Naive thymus-derived CD4-positive, alpha-beta T cell (primary cell): ENCODE measurements around the gene DHX8. TPM values are rescaled to one million over a fixed set of nuclear protein-coding genes. Genes with fewer than 3 reads are reported as not detected.
"Not testable (repeated sequence)": the region's sequence is repeated elsewhere in the genome, so short reads cannot be mapped to it uniquely, and the experiment has no call there.

Source experiments
- ATAC-seq: fragments of 150-1000 bp; cut with Tn5 transposase; 2 replicates; pipeline ENCODE4 v1.10.0; 2021; ENCODE audit warnings: mild to moderate bottlenecking, moderate library complexity
- CTCF ChIA-PET: fragments of 350-600 bp; sonication (Branson Sonifier 250); formaldehyde crosslinking; loops from one replicate; lab custom pipeline; 2021; ENCODE audit warnings: antibody characterized with exemption; lab: Charles Lee
- POLR2A ChIA-PET: fragments of 350-600 bp; sonication (Branson Sonifier 250); formaldehyde crosslinking; loops from one replicate; lab custom pipeline; 2021; ENCODE audit warnings: antibody characterized with exemption, inconsistent platforms; lab: Charles Lee
- DNase-seq, 9 donors: peaks; one replicate each; pipeline versions ENCODE4 v3.0.0 to v3.0.0-alpha.2; 2020 to 2022; ENCODE audit warnings: mixed read lengths in 1 of 9
- H3K27ac ChIP-seq: one replicate; pipeline ENCODE4 v1.7.0; 2013; ENCODE audit warnings: mild to moderate bottlenecking, low read depth, low read length, moderate library complexity
- H3K27me3 ChIP-seq, 2 donors: one replicate each; pipeline ENCODE4 v1.7.0; 2013; ENCODE audit warnings: low read length in 2 of 2, mild to moderate bottlenecking in 2 of 2, moderate library complexity in 2 of 2; ENCODE audit not compliant: control insufficient read depth in 2 of 2, insufficient read depth in 2 of 2
- H3K36me3 ChIP-seq, 3 experiments: 1 replicate in 2 of 3; 2 replicates in 1 of 3; pipeline ENCODE4 v1.7.0; 2013; ENCODE audit warnings: low read length in 3 of 3, mild to moderate bottlenecking in 3 of 3, moderate library complexity in 1 of 3; ENCODE audit not compliant: insufficient read depth in 3 of 3, control insufficient read depth in 2 of 3
- H3K4me1 ChIP-seq, 2 donors: one replicate each; pipeline ENCODE4 v1.7.0; 2013; ENCODE audit warnings: low read length in 2 of 2, mild to moderate bottlenecking in 2 of 2, moderate library complexity in 1 of 2; ENCODE audit not compliant: control insufficient read depth in 2 of 2, insufficient read depth in 2 of 2
- H3K4me3 ChIP-seq: 2 replicates; pipeline ENCODE4 v1.7.0; 2013; ENCODE audit warnings: mild to moderate bottlenecking, low read length
- H3K9me3 ChIP-seq, 3 experiments: 1 replicate in 2 of 3; 2 replicates in 1 of 3; pipeline ENCODE4 v1.7.0; 2013; ENCODE audit warnings: low read length in 3 of 3; ENCODE audit not compliant: control insufficient read depth in 2 of 3
- H3K27ac Mint-ChIP-seq, 9 donors: one replicate each; pipeline ENCODE4 v1.8.0; 2020 to 2022; ENCODE audit warnings: mixed read lengths in 9 of 9, mild to moderate bottlenecking in 8 of 9, moderate library complexity in 5 of 9, inconsistent platforms in 2 of 9
- H3K27me3 Mint-ChIP-seq, 5 donors: one replicate each; pipeline ENCODE4 v1.8.0; 2021 to 2022; ENCODE audit warnings: mixed read lengths in 5 of 5, mild to moderate bottlenecking in 1 of 5
- H3K36me3 Mint-ChIP-seq, 5 donors: one replicate each; pipeline ENCODE4 v1.8.0; 2020 to 2022; ENCODE audit warnings: mixed read lengths in 5 of 5, mild to moderate bottlenecking in 3 of 5, inconsistent platforms in 1 of 5
- H3K4me1 Mint-ChIP-seq, 7 donors: one replicate each; pipeline ENCODE4 v1.8.0; 2020 to 2022; ENCODE audit warnings: mixed read lengths in 7 of 7, mild to moderate bottlenecking in 3 of 7, inconsistent platforms in 1 of 7
- H3K4me3 Mint-ChIP-seq, 10 donors: one replicate each; pipeline ENCODE4 v1.8.0; 2020 to 2022; ENCODE audit warnings: mild to moderate bottlenecking in 10 of 10, mixed read lengths in 10 of 10, moderate library complexity in 6 of 10, inconsistent platforms in 2 of 10
- H3K9me3 Mint-ChIP-seq, 11 donors: one replicate each; pipeline ENCODE4 v1.8.0; 2020 to 2022; ENCODE audit warnings: mixed read lengths in 11 of 11, mild to moderate bottlenecking in 4 of 11, inconsistent platforms in 1 of 11, moderate library complexity in 1 of 11
- intact Hi-C, 2 donors: fragments of 100-400 bp; cut with micrococcal nuclease; formaldehyde crosslinking; loops; one replicate each; pipeline ENCODE4 v1.15.1; 2023
- polyA plus RNA-seq, 2 donors: library from polyadenylated mRNA; unstranded; fragments of 300-500 nt; fragmentation: Illumina TruSeq; gene quantifications; one replicate each; pipeline ENCODE4 v1.2.3, GENCODE V29; 2021
- total RNA-seq, 6 experiments: library from RNA in 5 of 6; stranded (reverse) in 5 of 6; gene quantifications; 1 replicate in 5 of 6; 2 replicates in 1 of 6; pipeline ENCODE4 v1.2.3 and lab custom pipeline; 2021 to 2026

Gene DHX8
- total and polyA plus RNA-seq, 7 experiments from 2014 or later: 23.5 to 93.4 (median 69.1) TPM

DNA sequence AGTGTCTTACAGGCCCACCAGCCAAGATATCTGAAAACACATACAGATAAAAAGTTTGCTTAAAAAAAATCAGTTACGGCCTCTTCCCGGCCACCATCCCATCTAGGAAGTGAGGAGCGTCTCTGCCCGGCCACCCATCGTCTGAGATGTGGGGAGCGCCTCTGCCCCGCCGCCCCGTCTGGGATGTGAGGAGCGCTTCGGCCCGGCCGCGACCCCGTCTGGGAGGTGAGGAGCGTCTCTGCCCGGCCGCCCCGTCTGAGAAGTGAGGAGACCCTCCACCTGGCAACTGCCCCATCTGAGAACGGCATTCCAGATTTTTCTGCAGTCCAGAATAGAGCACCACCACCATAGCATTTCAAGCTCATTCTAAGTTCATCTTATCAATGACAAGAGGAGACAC is 33.0 kb upstream of the DHX8 start:
- POLR2A ChIA-PET, H3K36me3 ChIP-seq, H3K36me3 Mint-ChIP-seq, H3K4me1 Mint-ChIP-seq, H3K9me3 Mint-ChIP-seq, ATAC-seq, intact Hi-C loops, H3K4me3 ChIP-seq, H3K27ac Mint-ChIP-seq, H3K9me3 ChIP-seq, H3K27ac ChIP-seq, H3K4me1 ChIP-seq, H3K27me3 ChIP-seq, CTCF ChIA-PET, DNase-seq, H3K4me3 Mint-ChIP-seq: not testable (repeated sequence)
- peaks cover 0 to 18% (median 5%) of the 10 kb centered on the region in 5 donors for H3K27me3 Mint-ChIP-seq

DNA sequence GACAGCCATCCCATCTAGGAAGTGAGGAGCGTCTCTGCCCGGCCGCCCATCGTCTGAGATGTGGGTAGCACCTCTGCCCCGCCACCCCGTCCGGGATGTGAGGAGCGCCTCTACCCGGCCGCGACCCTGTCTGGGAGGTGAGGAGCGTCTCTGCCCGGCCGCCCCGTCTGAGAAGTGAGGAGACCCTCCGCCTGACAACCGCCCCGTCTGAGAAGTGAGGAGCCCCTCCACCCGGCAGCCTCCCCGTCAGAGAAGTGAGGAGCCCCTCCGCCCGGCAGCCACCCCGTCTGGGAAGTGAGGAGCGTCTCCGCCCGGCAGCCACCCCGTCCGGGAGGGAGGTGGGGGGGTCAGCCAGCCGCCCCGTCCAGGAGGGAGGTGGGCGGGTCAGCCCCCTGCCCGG is 32.0 kb upstream of the DHX8 start:
- H3K36me3 ChIP-seq, H3K36me3 Mint-ChIP-seq, CTCF ChIA-PET, H3K27me3 ChIP-seq, H3K4me1 Mint-ChIP-seq, H3K9me3 Mint-ChIP-seq, POLR2A ChIA-PET, DNase-seq, H3K4me3 Mint-ChIP-seq, H3K27ac ChIP-seq, H3K4me3 ChIP-seq, H3K9me3 ChIP-seq, H3K4me1 ChIP-seq, H3K27ac Mint-ChIP-seq, intact Hi-C loops, ATAC-seq: not testable (repeated sequence)
- peaks cover 0 to 23% (median 5%) of the 10 kb centered on the region in 5 donors for H3K27me3 Mint-ChIP-seq

DNA sequence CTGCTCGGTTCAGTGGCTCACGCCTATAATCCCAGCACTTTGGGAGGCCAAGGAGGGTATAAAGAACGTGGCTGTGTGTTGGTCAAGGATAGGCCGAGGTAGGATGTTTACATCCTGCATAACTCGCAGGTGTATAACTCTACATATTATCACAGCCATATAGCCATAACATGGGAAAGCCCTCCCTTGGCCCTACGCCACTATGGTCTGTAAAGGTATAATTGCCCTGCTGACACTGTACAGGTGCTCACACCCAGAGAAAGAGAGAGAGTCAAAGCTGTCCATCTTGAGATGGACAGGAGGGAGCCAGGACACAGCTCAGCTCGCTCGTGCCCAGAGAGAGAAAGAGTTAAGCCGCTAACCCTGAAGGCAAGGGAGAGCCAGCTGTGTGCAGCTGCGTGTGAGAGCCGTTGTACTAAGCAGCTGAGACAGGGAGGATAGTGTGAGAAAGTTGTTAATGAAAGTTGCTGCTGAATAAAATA is 30.4 kb upstream of the DHX8 start:
- Mint-ChIP-seq H3K36me3 (no peaks in the 10 kb centered on the region), H3K9me3 (peaks cover 0 to 8% (median 0%) of the 10 kb centered on the region in 11 donors), H3K27me3 (peaks cover 0 to 28% (median 5%) of the 10 kb centered on the region in 5 donors), H3K27ac (no peak overlapping the region), H3K4me3 (no peak overlapping the region), H3K4me1 (peaks cover 0 to 6% (median 4%) of the 10 kb centered on the region in 7 donors)
- Histone ChIP-seq H3K9me3 (no peaks in the 10 kb centered on the region), H3K4me1 (no peaks in the 10 kb centered on the region), H3K27me3 (no peaks in the 10 kb centered on the region), H3K27ac (no peak overlapping the region), H3K36me3 (no peaks in the 10 kb centered on the region), H3K4me3 (no peak overlapping the region)
- ChIA-PET CTCF (no interaction called here), POLR2A (no interaction called here)
- ATAC-seq (no peak), DNase-seq (no peak)
- intact Hi-C loops: no loop called here

DNA sequence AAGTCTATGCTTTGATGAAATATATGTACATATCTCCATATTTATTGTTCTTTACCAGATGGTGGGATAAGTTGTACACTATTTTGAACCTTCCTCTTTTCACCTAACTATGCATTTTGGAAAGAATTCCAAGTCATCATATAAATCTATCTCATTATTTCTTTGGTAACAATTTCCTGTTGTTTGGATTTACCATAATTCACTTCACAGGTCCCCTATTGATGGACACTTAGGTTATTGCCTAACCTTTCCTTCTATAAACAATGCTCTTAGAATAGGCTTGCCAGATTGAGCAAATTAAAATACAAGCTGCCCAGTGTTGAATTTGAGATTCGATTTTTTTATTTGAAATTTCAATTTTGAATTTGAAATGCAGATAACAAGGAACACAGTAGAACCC is 28.9 kb upstream of the DHX8 start:
- no peaks in the 10 kb centered on the region for H3K36me3 Mint-ChIP-seq
- H3K27ac ChIP-seq: no peak overlapping the region
- ATAC-seq (no peak), DNase-seq (no peak)
- ChIA-PET CTCF (no interaction called here), POLR2A (no interaction called here)
- no peaks in the 10 kb centered on the region for H3K27me3 ChIP-seq
- no peaks in the 10 kb centered on the region for H3K36me3 ChIP-seq
- H3K4me1 Mint-ChIP-seq: peaks cover 0 to 6% (median 4%) of the 10 kb centered on the region in 7 donors
- intact Hi-C loops: no loop called here
- H3K27me3 Mint-ChIP-seq: peaks cover 0 to 28% (median 5%) of the 10 kb centered on the region in 5 donors
- no peak overlapping the region for H3K4me3 ChIP-seq
- H3K9me3 ChIP-seq: no peaks in the 10 kb centered on the region
- H3K4me3 Mint-ChIP-seq: no peak overlapping the region
- H3K27ac Mint-ChIP-seq: no peak overlapping the region
- no peaks in the 10 kb centered on the region for H3K4me1 ChIP-seq
- peaks cover 0 to 8% (median 0%) of the 10 kb centered on the region in 11 donors for H3K9me3 Mint-ChIP-seq

DNA sequence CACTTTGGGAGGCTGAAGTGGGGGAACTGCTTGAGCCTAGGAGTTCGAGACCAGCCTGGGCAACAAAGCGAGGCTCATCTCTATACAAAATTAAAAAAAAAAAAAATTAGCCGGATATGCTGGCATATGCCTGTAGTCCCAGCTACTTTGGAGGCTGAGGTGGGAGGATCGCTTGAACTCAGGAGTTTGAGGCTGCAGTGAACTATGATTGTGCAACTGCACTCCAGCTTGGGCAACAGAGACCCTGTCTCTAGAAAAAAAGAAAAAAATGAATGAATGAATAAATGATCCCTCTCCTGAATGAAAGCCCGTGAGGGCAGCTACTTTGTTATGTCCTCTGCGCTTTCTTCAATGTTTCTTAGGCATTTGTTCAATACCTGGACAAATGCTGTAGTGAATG is 27.7 kb upstream of the DHX8 start:
- ChIA-PET CTCF (no interaction called here), POLR2A (no interaction called here)
- Histone ChIP-seq H3K9me3 (no peaks in the 10 kb centered on the region), H3K4me3 (no peak overlapping the region), H3K27me3 (no peaks in the 10 kb centered on the region), H3K36me3 (no peaks in the 10 kb centered on the region), H3K27ac (no peak overlapping the region), H3K4me1 (no peaks in the 10 kb centered on the region)
- peaks cover 0 to 4% (median 0%) of the 10 kb centered on the region in 11 donors for H3K9me3 Mint-ChIP-seq
- no peak overlapping the region for H3K4me3 Mint-ChIP-seq
- ATAC-seq (no peak), DNase-seq (no peak)
- H3K4me1 Mint-ChIP-seq: peaks cover 0 to 6% (median 4%) of the 10 kb centered on the region in 7 donors
- no peak overlapping the region for H3K27ac Mint-ChIP-seq
- H3K27me3 Mint-ChIP-seq: peaks cover 0 to 29% (median 5%) of the 10 kb centered on the region in 5 donors
- H3K36me3 Mint-ChIP-seq: no peaks in the 10 kb centered on the region
- intact Hi-C loops: no loop called here

DNA sequence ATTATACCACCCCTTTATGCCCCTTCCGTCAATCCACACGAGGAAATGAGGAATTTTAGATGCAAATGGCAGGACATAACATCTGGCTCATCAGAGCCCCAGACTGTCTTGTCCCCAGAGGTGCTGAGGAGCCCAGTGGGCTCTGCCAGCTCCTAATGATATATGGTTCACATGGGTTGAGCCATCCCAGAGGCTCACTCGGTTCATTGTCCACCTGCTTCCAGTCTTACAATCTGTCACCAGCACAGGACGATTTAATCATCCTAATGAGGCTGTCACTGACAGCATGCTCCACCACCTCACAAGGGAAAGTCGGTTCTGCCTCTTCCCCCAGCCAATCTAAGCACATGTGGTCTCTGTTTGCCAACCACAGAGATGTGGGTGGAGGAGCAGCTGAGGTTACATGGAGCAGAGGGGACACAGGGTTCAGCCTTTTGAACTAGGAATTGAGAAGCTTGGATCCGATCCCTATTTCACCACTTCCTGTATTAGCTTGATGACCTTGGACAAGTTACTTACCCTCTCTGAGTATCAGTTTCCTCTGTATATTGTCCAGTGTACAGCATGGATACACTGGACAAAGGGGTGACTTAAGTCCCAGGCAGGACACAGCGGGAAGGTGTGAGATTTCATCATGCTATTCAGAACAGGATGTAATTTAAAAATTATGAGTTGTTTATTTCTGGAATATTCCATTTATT is 27.0 kb upstream of the DHX8 start:
- Mint-ChIP-seq H3K9me3 (no peaks in the 10 kb centered on the region), H3K27ac (no peak overlapping the region), H3K4me3 (no peak overlapping the region), H3K27me3 (peaks cover 0 to 29% (median 5%) of the 10 kb centered on the region in 5 donors), H3K36me3 (no peaks in the 10 kb centered on the region), H3K4me1 (peaks cover 0 to 6% (median 4%) of the 10 kb centered on the region in 7 donors)
- H3K27me3 ChIP-seq: no peaks in the 10 kb centered on the region
- peak; percentile 34 for ATAC-seq
- DNase-seq: no peak
- CTCF ChIA-PET: no interaction called here
- POLR2A ChIA-PET: no interaction called here
- no peaks in the 10 kb centered on the region for H3K9me3 ChIP-seq
- no peaks in the 10 kb centered on the region for H3K4me1 ChIP-seq
- H3K4me3 ChIP-seq: no peak overlapping the region
- no peak overlapping the region for H3K27ac ChIP-seq
- intact Hi-C loops: no loop called here
- no peaks in the 10 kb centered on the region for H3K36me3 ChIP-seq

DNA sequence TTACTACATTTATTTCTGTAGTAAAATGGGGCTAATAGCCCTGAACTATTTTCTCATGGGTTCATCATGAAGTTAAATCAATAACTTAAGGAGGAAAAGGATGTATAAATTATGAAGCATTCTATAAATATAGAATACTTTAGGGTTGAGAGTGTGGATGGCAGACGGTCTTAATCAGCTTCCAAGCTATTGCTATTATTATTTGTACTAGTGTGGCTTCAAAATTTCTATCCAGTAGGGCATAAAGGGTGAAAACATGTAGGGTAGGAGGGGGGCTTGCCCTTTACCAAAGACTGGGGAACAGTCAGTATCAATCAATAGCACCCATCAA is 26.4 kb upstream of the DHX8 start:
- Histone ChIP-seq H3K9me3 (no peaks in the 10 kb centered on the region), H3K4me3 (no peak overlapping the region), H3K4me1 (no peaks in the 10 kb centered on the region), H3K27ac (no peak overlapping the region), H3K27me3 (no peaks in the 10 kb centered on the region), H3K36me3 (no peaks in the 10 kb centered on the region)
- Mint-ChIP-seq H3K4me3 (no peak overlapping the region), H3K27me3 (peaks cover 0 to 29% (median 5%) of the 10 kb centered on the region in 5 donors), H3K9me3 (no peaks in the 10 kb centered on the region), H3K4me1 (peaks cover 0 to 6% (median 4%) of the 10 kb centered on the region in 7 donors), H3K27ac (no peak overlapping the region), H3K36me3 (no peaks in the 10 kb centered on the region)
- ATAC-seq: no peak
- ChIA-PET CTCF (no interaction called here), POLR2A (no interaction called here)
- DNase-seq: no peak
- intact Hi-C loops: no loop called here
